ENCODE measurements around the gene RPUSD4. TPM values are rescaled to one million over a fixed set of nuclear protein-coding genes. Genes with fewer than 3 reads are reported as not detected.

Gene RPUSD4
- total and polyA plus RNA-seq, 2 experiments from 2014 or later = 12.1 to 21.3 TPM

DNA sequence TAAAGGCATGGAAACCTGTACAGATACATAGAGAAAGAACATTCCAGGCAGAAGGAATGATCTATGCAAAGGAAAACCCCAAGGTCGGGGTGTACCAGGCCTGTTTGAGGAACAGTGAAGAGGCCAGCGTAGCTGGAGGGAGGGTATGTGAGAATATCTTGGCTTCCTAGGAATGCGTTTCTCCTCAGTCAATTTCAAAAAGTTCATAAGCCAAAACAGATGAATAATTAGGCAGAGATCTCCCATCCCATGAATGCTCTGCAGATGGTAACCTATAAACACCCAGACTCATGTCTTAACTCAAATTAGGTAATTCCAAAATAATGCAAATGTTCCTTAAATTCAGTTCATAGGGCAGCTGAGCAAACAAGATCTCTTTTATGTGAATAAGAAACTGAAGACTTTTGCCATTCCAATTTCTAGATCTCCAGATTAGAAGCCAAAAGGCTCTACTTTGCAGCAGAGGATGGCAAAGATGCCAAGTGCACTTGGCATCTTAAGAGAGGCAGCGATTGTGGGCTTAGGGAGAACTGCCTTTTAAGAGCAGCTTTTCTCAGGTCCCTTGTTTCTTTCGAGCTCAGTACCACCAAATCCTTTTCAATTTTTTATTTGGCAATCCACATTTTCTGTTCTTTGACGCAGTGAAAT, 13.3 kb upstream of the RPUSD4 start:
- DNase-seq = no peak
- Histone ChIP-seq H3F3A (ENCODE audit: insufficient read depth) (no peaks in the 10 kb centered on the region), H2AFZ (no peak overlapping the region), H3K27ac (no peak overlapping the region), H3K36me3 (ENCODE audit: low read depth) (no peaks in the 10 kb centered on the region), H4K20me1 (ENCODE audit: insufficient read depth) (no peaks in the 10 kb centered on the region), H3K9me3 (ENCODE audit: low read depth) (no peaks in the 10 kb centered on the region), H3K79me2 (ENCODE audit: insufficient read depth) (peaks cover 83% of the 10 kb centered on the region), H3K27me3 (replicated peaks; ENCODE audit: insufficient read depth) (no peaks in the 10 kb centered on the region), H3K9ac (no peak overlapping the region), H3K4me2 (ENCODE audit: unreplicated experiment) (no peak overlapping the region), H3K4me1 (ENCODE audit: insufficient read depth) (no peaks in the 10 kb centered on the region), H3K9me2 (ENCODE audit: insufficient read depth) (no peaks in the 10 kb centered on the region), H3K4me3 (no peak overlapping the region)
- WGBS, 2 experiments (ENCODE audit: low coverage in 1 of 2, low lambda C conversion rate in 2 of 2, missing lambda C conversion rate in 2 of 2) = 30 to 38% methylated on average over 6 of the region's 6 CpGs
- TF ChIP-seq EZH2phosphoT487 (IDR thresholded peaks at IDR 0.05; ENCODE audit: insufficient read depth, low read depth) = no peak
- no peak for TF ChIP-seq EZH2 (IDR thresholded peaks at IDR 0.05; ENCODE audit: insufficient read depth, poor library complexity, severe bottlenecking)
- in situ Hi-C loops (cut with MboI) = no loop called here

DNA sequence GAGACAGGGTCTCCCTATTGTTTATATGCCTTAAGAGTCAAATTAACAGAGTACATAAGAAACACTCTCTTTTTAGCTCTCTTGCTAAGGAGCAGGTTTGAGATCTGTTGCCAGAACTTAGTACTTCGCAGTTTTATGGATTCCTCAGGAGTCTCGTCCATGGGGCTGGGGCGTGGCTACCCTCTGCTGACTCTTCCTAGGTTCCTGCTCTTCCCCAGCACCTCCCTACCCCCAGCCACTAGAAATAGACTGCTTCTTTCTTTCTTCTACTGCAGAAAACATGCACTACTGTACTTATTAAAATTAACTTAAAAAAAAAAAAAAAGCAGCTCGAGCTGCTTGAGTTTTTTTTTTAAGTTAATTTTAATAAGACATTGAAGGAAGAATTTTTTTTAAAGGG, 8.1 kb upstream of the RPUSD4 start:
- Histone ChIP-seq H3K4me1 (ENCODE audit: insufficient read depth) (no peaks in the 10 kb centered on the region), H2AFZ (no peak overlapping the region), H3K36me3 (ENCODE audit: low read depth) (no peaks in the 10 kb centered on the region), H3K79me2 (ENCODE audit: insufficient read depth) (peaks cover 99% of the 10 kb centered on the region), H3K27me3 (replicated peaks; ENCODE audit: insufficient read depth) (no peaks in the 10 kb centered on the region), H3K4me3 (no peak overlapping the region), H3K9ac (no peak overlapping the region), H3K27ac (no peak overlapping the region), H3K9me2 (ENCODE audit: insufficient read depth) (no peaks in the 10 kb centered on the region), H3K9me3 (ENCODE audit: low read depth) (no peaks in the 10 kb centered on the region), H3K4me2 (ENCODE audit: unreplicated experiment) (no peak overlapping the region), H4K20me1 (ENCODE audit: insufficient read depth) (no peaks in the 10 kb centered on the region), H3F3A (ENCODE audit: insufficient read depth) (no peaks in the 10 kb centered on the region)
- no peak for DNase-seq
- in situ Hi-C loops (cut with MboI) = no loop called here
- 78 to 85% methylated on average over 4 of the region's 4 CpGs for WGBS, 2 experiments (ENCODE audit: low coverage in 1 of 2, low lambda C conversion rate in 2 of 2, missing lambda C conversion rate in 2 of 2)
- TF ChIP-seq EZH2 (IDR thresholded peaks at IDR 0.05; ENCODE audit: insufficient read depth, poor library complexity, severe bottlenecking) = no peak
- no peak for TF ChIP-seq EZH2phosphoT487 (IDR thresholded peaks at IDR 0.05; ENCODE audit: insufficient read depth, low read depth)

DNA sequence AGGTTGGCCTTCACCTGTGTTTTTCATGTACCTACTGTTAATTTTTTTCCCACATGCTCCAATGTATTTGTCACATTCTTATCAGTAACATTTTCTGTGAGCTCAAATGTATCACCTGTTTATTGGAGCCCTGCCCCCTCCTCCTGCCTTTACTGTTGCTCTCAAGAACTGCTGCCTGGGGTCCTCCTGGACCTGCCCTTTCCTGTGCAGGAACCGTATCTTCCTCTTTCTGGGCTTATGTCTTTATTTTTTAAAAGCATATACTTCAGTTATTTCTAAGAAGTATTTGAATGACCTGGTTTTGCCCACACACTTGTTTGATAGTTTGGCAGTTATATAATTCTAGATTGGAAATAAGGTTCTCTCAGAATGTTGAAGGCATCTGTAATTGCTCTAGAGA, 6.0 kb upstream of the RPUSD4 start:
- in situ Hi-C loops (cut with MboI) = no loop called here
- no peak for DNase-seq
- H2AFZ ChIP-seq = no peak overlapping the region
- peaks cover 99% of the 10 kb centered on the region for H3K79me2 ChIP-seq (ENCODE audit: insufficient read depth)
- TF ChIP-seq EZH2 (IDR thresholded peaks at IDR 0.05; ENCODE audit: insufficient read depth, poor library complexity, severe bottlenecking) (no peak), EZH2phosphoT487 (IDR thresholded peaks at IDR 0.05; ENCODE audit: insufficient read depth, low read depth) (no peak)
- no peaks in the 10 kb centered on the region for H3K9me3 ChIP-seq (ENCODE audit: low read depth)
- no peaks in the 10 kb centered on the region for H3K36me3 ChIP-seq (ENCODE audit: low read depth)
- no peaks in the 10 kb centered on the region for H3F3A ChIP-seq (ENCODE audit: insufficient read depth)
- peaks cover 5% of the 10 kb centered on the region; the same call in 1 of the 2 replicates for H3K4me1 ChIP-seq (ENCODE audit: insufficient read depth)
- H3K4me3 ChIP-seq = no peak overlapping the region
- no peak overlapping the region for H3K4me2 ChIP-seq (ENCODE audit: unreplicated experiment)
- H3K9ac ChIP-seq = no peak overlapping the region
- no peak overlapping the region for H3K27ac ChIP-seq
- H3K27me3 ChIP-seq (replicated peaks; ENCODE audit: insufficient read depth) = no peaks in the 10 kb centered on the region
- H3K9me2 ChIP-seq (ENCODE audit: insufficient read depth) = no peaks in the 10 kb centered on the region
- no peaks in the 10 kb centered on the region for H4K20me1 ChIP-seq (ENCODE audit: insufficient read depth)
- 95 to 100% methylated on average over 1 of the region's 1 CpG for whole genome bisulfite sequencing, 2 experiments (ENCODE audit: low coverage in 1 of 2, low lambda C conversion rate in 2 of 2, missing lambda C conversion rate in 2 of 2)

DNA sequence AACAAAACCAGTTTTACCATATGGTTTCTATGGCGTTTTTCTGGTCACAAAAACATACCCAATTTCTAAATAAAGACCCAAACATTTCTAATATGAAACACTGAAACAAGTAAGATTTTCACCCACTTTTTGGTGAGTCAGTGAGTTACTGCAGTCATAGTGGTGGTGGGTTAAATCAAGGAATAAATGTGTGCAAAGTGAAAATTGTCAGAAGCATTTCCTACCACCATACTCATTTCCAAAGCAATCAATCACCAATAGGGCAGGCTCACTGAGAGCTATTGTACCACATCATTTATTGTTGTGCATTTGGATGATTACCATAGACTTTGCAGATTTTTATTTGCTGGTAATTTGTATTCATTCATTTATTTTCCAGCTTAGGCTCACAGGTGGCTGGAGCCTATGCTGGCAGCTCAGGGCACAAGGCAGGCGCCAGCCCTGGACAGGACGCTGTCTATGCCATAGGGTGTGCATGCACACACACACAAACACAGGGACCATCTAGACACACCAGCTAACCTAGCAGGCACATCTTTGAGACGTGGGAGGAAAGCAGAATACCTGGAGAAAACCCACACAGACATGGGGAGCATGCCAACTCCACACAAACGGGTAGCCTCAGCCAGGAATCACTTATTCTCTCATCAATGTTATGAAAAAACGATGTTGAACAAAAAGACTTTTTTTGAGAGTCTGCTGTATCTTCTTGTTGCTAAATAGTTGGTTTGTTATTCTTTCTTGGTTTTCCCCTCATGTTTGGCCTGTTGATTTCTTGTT, 5.3 kb upstream of the RPUSD4 start:
- TF ChIP-seq EZH2 (IDR thresholded peaks at IDR 0.05; ENCODE audit: insufficient read depth, poor library complexity, severe bottlenecking) = no peak
- no peak for TF ChIP-seq EZH2phosphoT487 (IDR thresholded peaks at IDR 0.05; ENCODE audit: insufficient read depth, low read depth)
- Histone ChIP-seq H3K79me2 (ENCODE audit: insufficient read depth) (peaks cover 99% of the 10 kb centered on the region), H3K27ac (no peak overlapping the region), H3F3A (ENCODE audit: insufficient read depth) (no peaks in the 10 kb centered on the region), H3K36me3 (ENCODE audit: low read depth) (no peaks in the 10 kb centered on the region), H4K20me1 (ENCODE audit: insufficient read depth) (no peaks in the 10 kb centered on the region), H3K4me1 (ENCODE audit: insufficient read depth) (peaks cover 6% of the 10 kb centered on the region; the same call in 1 of the 2 replicates), H3K4me2 (ENCODE audit: unreplicated experiment) (no peak overlapping the region), H2AFZ (no peak overlapping the region), H3K4me3 (no peak overlapping the region), H3K9me2 (ENCODE audit: insufficient read depth) (no peaks in the 10 kb centered on the region), H3K9me3 (ENCODE audit: low read depth) (no peaks in the 10 kb centered on the region), H3K27me3 (replicated peaks; ENCODE audit: insufficient read depth) (no peaks in the 10 kb centered on the region), H3K9ac (no peak overlapping the region)
- 86 to 87% methylated on average over 6 of the region's 6 CpGs for WGBS, 2 experiments (ENCODE audit: low coverage in 1 of 2, low lambda C conversion rate in 2 of 2, missing lambda C conversion rate in 2 of 2)
- in situ Hi-C loops (cut with MboI) = no loop called here
- DNase-seq = no peak
